H1 (cell line): Measurements from ENCODE around the gene MFAP4. TPM values are rescaled to one million over a fixed set of nuclear protein-coding genes. Genes with fewer than 3 reads are reported as not detected.

ENCODE experiments used
- CTCF ChIA-PET: fragments of 300-600 bp; sonication (Branson Sonifier 250); formaldehyde crosslinking; loops from one replicate; lab custom pipeline; 2021; ENCODE audit not compliant: partially characterized antibody; lab: Charles Lee
- POLR2A ChIA-PET: fragments of 300-600 bp; sonication (Branson Sonifier 250); formaldehyde crosslinking; loops from one replicate; lab custom pipeline; 2021; ENCODE audit warnings: inconsistent platforms; ENCODE audit not compliant: partially characterized antibody; lab: Charles Lee
- DNase-seq, 2 experiments: peaks; one replicate each; pipeline versions ENCODE4 v3.0.0 to v3.0.0-alpha.2; 2010 to 2022; ENCODE audit warnings: low spot score in 2 of 2, low read depth in 1 of 2, mixed read lengths in 1 of 2
- FAIRE-seq: peaks from 2 replicates; lab custom pipeline; 2011; peaks lifted over from hg19 to GRCh38; lab: Jason Lieb, UNC
- H2AFZ ChIP-seq: 2 replicates; pipeline ENCODE4 v1.8.1; 2012; ENCODE audit warnings: low read length, inconsistent platforms
- H2AK5ac ChIP-seq: 2 replicates; pipeline ENCODE4 v1.6.1; 2013; ENCODE audit warnings: low read depth, low read length
- H2BK120ac ChIP-seq: replicated peaks from 2 replicates; pipeline ENCODE3; 2013; ENCODE audit warnings: low read depth, low read length, inconsistent platforms
- H2BK12ac ChIP-seq: 2 replicates; pipeline ENCODE4 v1.6.1; 2013; ENCODE audit warnings: low read depth, low read length
- H2BK15ac ChIP-seq: 2 replicates; pipeline ENCODE4 v1.6.1; 2013; ENCODE audit warnings: low read length
- H2BK20ac ChIP-seq: 2 replicates; pipeline ENCODE4 v1.6.1; 2013; ENCODE audit warnings: low read length
- H2BK5ac ChIP-seq: 2 replicates; pipeline ENCODE4 v1.6.1; 2013; ENCODE audit warnings: low read depth, low read length
- H3K14ac ChIP-seq: 2 replicates; pipeline ENCODE4 v1.6.1; 2013; ENCODE audit warnings: inconsistent platforms; ENCODE audit not compliant: insufficient read length
- H3K18ac ChIP-seq: 2 replicates; pipeline ENCODE4 v1.6.1; 2013; ENCODE audit warnings: low read length; ENCODE audit errors: extremely low read depth
- H3K23ac ChIP-seq: 2 replicates; pipeline ENCODE4 v1.6.1; 2013; ENCODE audit warnings: inconsistent platforms; ENCODE audit not compliant: insufficient read length
- H3K23me2 ChIP-seq: 2 replicates; pipeline ENCODE4 v1.6.1; 2013; ENCODE audit warnings: low read depth, low read length
- H3K27ac ChIP-seq: 2 replicates; pipeline ENCODE4 v1.6.1; 2011; ENCODE audit warnings: low read depth, low read length, inconsistent platforms
- H3K27me3 ChIP-seq, 4 experiments: replicated peaks in 1 of 4; 1 replicate in 1 of 4; 2 replicates in 3 of 4; pipeline versions ENCODE4 v1.6.1 to v1.8.1; 2011 to 2013; ENCODE audit warnings: low read length in 3 of 4, mild to moderate bottlenecking in 3 of 4, inconsistent platforms in 2 of 4, mixed read lengths in 2 of 4, moderate library complexity in 1 of 4; ENCODE audit not compliant: control insufficient read depth in 3 of 4, insufficient read depth in 3 of 4; ENCODE audit errors: extremely low read depth in 1 of 4
- H3K36me3 ChIP-seq, 4 experiments: 2 replicates each; pipeline versions ENCODE4 v1.6.1 to v1.8.1; 2011 to 2013; ENCODE audit warnings: mild to moderate bottlenecking in 4 of 4, low read length in 3 of 4, moderate library complexity in 2 of 4, control low read depth in 1 of 4, inconsistent platforms in 1 of 4; ENCODE audit not compliant: insufficient read depth in 4 of 4, control insufficient read depth in 2 of 4
- H3K4ac ChIP-seq: replicated peaks from 2 replicates; pipeline ENCODE3; 2013; ENCODE audit warnings: low read length, low read depth, mixed read lengths, inconsistent platforms; ENCODE audit not compliant: insufficient read length
- H3K4me1 ChIP-seq, 4 experiments: replicated peaks in 1 of 4; 1 replicate in 1 of 4; 2 replicates in 3 of 4; pipeline versions ENCODE4 v1.6.1 to v1.8.1; 2011 to 2013; ENCODE audit warnings: low read length in 3 of 4, inconsistent platforms in 2 of 4, mixed read lengths in 1 of 4; ENCODE audit not compliant: insufficient read depth in 4 of 4, control insufficient read depth in 3 of 4
- H3K4me2 ChIP-seq, 2 experiments: 2 replicates each; pipeline versions ENCODE4 v1.6.1 to v1.8.1; 2011 to 2013; ENCODE audit warnings: low read depth in 2 of 2, low read length in 2 of 2, control low read depth in 1 of 2, inconsistent platforms in 1 of 2, mild to moderate bottlenecking in 1 of 2; ENCODE audit not compliant: insufficient read depth in 1 of 2
- H3K4me3 ChIP-seq, 4 experiments: fragments of 200-600, 300-600 bp in 1 of 4; sonication (generic), shearing (Covaris generic), sonication (Bioruptor Twin) in 1 of 4; 2 replicates each; pipeline versions ENCODE4 v1.5.1 to v1.8.1; 2011 to 2016; ENCODE audit warnings: low read length in 4 of 4, low read depth in 3 of 4, control low read depth in 2 of 4, inconsistent platforms in 2 of 4, mild to moderate bottlenecking in 2 of 4, mixed read lengths in 1 of 4, moderate library complexity in 1 of 4; ENCODE audit not compliant: insufficient read depth in 2 of 4; ENCODE audit errors: extremely low read depth in 1 of 4
- H3K56ac ChIP-seq: replicated peaks from 2 replicates; pipeline ENCODE3; 2013; ENCODE audit warnings: low read depth, mild to moderate bottlenecking, mixed read lengths, low read length, inconsistent platforms; ENCODE audit not compliant: insufficient read length
- H3K79me1 ChIP-seq: 2 replicates; pipeline ENCODE4 v1.6.1; 2013; ENCODE audit warnings: low read depth, low read length, control low read depth
- H3K79me2 ChIP-seq, 2 experiments: 2 replicates each; pipeline versions ENCODE4 v1.6.1 to v1.8.1; 2012 to 2013; ENCODE audit warnings: low read length in 2 of 2, mild to moderate bottlenecking in 2 of 2, inconsistent platforms in 1 of 2; ENCODE audit not compliant: insufficient read depth in 2 of 2, control insufficient read depth in 1 of 2
- H3K9ac ChIP-seq, 4 experiments: replicated peaks in 1 of 4; 1 replicate in 1 of 4; 2 replicates in 3 of 4; pipeline versions ENCODE4 v1.6.1 to v1.8.1; 2011 to 2013; ENCODE audit warnings: low read depth in 3 of 4, low read length in 3 of 4, control low read depth in 2 of 4, mild to moderate bottlenecking in 2 of 4, moderate library complexity in 2 of 4, inconsistent platforms in 1 of 4; ENCODE audit errors: extremely low read depth in 1 of 4
- H3K9me3 ChIP-seq, 2 experiments: 2 replicates each; pipeline versions ENCODE4 v1.6.1 to v1.8.1; 2012 to 2013; ENCODE audit warnings: mild to moderate bottlenecking in 2 of 2, moderate library complexity in 2 of 2, control low read depth in 1 of 2, inconsistent platforms in 1 of 2, low read depth in 1 of 2, low read length in 1 of 2, mixed read lengths in 1 of 2; ENCODE audit not compliant: insufficient read depth in 2 of 2
- H4K20me1 ChIP-seq, 2 experiments: replicated peaks in 1 of 2; 2 replicates each; pipeline versions ENCODE3 to v1.8.1; 2011 to 2013; ENCODE audit warnings: inconsistent platforms in 2 of 2, low read length in 2 of 2, mild to moderate bottlenecking in 1 of 2; ENCODE audit not compliant: insufficient read depth in 2 of 2, control insufficient read depth in 1 of 2
- H4K5ac ChIP-seq: 2 replicates; pipeline ENCODE4 v1.6.1; 2013; ENCODE audit warnings: low read length, low read depth, mixed read lengths, inconsistent platforms; ENCODE audit not compliant: insufficient read length
- H4K8ac ChIP-seq: 2 replicates; pipeline ENCODE4 v1.8.0; 2013; ENCODE audit warnings: mild to moderate bottlenecking, moderate library complexity, low read length, inconsistent platforms; ENCODE audit not compliant: insufficient read depth; ENCODE audit errors: extremely low read depth
- H4K91ac ChIP-seq: replicated peaks from 2 replicates; pipeline ENCODE3; 2013; ENCODE audit warnings: low read length, mixed read lengths, inconsistent platforms; ENCODE audit not compliant: insufficient read length
- JUN ChIP-seq: IDR thresholded peaks from 2 replicates; pipeline ENCODE4 v1.6.1; 2011; ENCODE audit warnings: low read depth, mild to moderate bottlenecking, improper control_type of control experiment, low read length
- WGBS, 2 experiments: shearing (Covaris generic) in 1 of 2; methylation state at CpG; one replicate each; pipeline versions ENCODE4 v1.1.6 to v1.1.7; 2013 to 2015; ENCODE audit warnings: low lambda C conversion rate in 2 of 2, mixed read lengths in 2 of 2, inconsistent platforms in 1 of 2, low coverage in 1 of 2, missing lambda C conversion rate in 1 of 2; ENCODE audit not compliant: insufficient replicate concordance in 2 of 2, insufficient coverage in 1 of 2, insufficient read length in 1 of 2; ENCODE audit errors: extremely low coverage in 1 of 2, missing lambda C conversion rate in 1 of 2; 5-methylcytosine and 5-hydroxymethylcytosine counted together
- polyA plus RNA-seq, 7 experiments: library from polyadenylated mRNA; depleted of rRNA in 3 of 7; stranded (reverse) in 5 of 7; unstranded in 2 of 7; fragments of >200 nt in 5 of 7; fragments of 200-250 nt in 2 of 7; gene quantifications; 1 replicate in 5 of 7; 2 replicates in 1 of 7; 4 replicates in 1 of 7; pipeline versions ENCODE4 v1.2.1 to v1.2.3, GENCODE V29; 2011 to 2013; ENCODE audit warnings: missing spikeins in 2 of 7, mixed read lengths in 2 of 7
- total RNA-seq: library from RNA; stranded (reverse); fragmentation: NEBNext Ultra II Directional; extraction: Animal tissue kit (Norgen Biotek cat#: 25700); gene quantifications from 2 replicates; pipeline ENCODE4 v1.2.1, GENCODE V29; 2021
- TF ChIP-seq, protein P1 (sequence below), 3 experiments: IDR thresholded peaks; 1 replicate in 2 of 3; 2 replicates in 1 of 3; pipeline versions ENCODE4 v1.5.1 to v1.6.1; 2011; ENCODE audit warnings: low read length in 3 of 3, mild to moderate bottlenecking in 3 of 3, inconsistent platforms in 2 of 3, low read depth in 1 of 3, moderate library complexity in 1 of 3; ENCODE audit not compliant: insufficient read depth in 1 of 3; ENCODE audit errors: control extremely low read depth in 1 of 3

Gene MFAP4
- total and polyA plus RNA-seq, 2 of the 8 experiments (the other 6 are each of a cell fraction or from before 2014, with no cell fraction given) = 3.1 to 3.6 TPM

DNA sequence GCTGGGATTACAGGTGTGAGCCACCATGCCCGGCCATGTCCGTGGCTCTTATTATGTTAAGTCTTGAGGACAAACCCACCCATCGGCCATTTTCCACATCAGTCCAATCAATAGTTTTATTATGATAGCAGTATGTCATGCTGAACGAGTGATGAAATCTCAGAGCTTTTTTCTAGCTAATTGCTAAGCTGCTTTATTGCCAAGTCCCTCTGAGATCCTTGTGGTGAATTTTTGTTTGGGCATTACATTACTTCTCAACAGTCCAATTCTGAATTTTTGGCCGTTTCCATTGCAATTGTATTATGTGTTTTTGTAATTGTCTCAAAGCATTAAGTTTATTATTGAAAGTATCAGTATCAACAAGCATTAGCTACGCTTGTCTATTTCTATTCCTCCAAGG, 34.9 kb upstream of the MFAP4 start:
- POLR2A ChIA-PET = no interaction called here
- WGBS, 2 experiments = 88% methylated on average over 6 of the region's 6 CpGs; no CpG with 5 or more reads in 1 of the 2 experiments
- TF ChIP-seq, protein P1, sequence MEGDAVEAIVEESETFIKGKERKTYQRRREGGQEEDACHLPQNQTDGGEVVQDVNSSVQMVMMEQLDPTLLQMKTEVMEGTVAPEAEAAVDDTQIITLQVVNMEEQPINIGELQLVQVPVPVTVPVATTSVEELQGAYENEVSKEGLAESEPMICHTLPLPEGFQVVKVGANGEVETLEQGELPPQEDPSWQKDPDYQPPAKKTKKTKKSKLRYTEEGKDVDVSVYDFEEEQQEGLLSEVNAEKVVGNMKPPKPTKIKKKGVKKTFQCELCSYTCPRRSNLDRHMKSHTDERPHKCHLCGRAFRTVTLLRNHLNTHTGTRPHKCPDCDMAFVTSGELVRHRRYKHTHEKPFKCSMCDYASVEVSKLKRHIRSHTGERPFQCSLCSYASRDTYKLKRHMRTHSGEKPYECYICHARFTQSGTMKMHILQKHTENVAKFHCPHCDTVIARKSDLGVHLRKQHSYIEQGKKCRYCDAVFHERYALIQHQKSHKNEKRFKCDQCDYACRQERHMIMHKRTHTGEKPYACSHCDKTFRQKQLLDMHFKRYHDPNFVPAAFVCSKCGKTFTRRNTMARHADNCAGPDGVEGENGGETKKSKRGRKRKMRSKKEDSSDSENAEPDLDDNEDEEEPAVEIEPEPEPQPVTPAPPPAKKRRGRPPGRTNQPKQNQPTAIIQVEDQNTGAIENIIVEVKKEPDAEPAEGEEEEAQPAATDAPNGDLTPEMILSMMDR (IDR thresholded peaks at IDR 0.05; ENCODE audit: control extremely low read depth in 1 of 3, insufficient read depth in 1 of 3, low read depth in 1 of 3, low read length in 3 of 3) = no peak
- TF ChIP-seq JUN = no peak

More for the DNA sequence above, 34.9 kb upstream of the MFAP4 start:
- no peak overlapping the region for H3K56ac ChIP-seq
- no peak overlapping the region for H4K5ac ChIP-seq
- no peak overlapping the region for H4K91ac ChIP-seq
- H2AFZ ChIP-seq = no peak overlapping the region
- no peak overlapping the region for H2BK120ac ChIP-seq
- H2BK12ac ChIP-seq = no peak overlapping the region
- H3K4me1 ChIP-seq = peaks cover 0 to 7% (median 1%) of the 10 kb centered on the region in 4 experiments; a peak in 3 of 7 replicates
- H3K14ac ChIP-seq = no peak overlapping the region
- no peak overlapping the region for H2BK5ac ChIP-seq
- no peak overlapping the region for H3K18ac ChIP-seq
- H2BK20ac ChIP-seq = no peak overlapping the region
- H3K4ac ChIP-seq = no peak overlapping the region
- no peaks in the 10 kb centered on the region for H3K79me2 ChIP-seq
- H3K27me3 ChIP-seq = peaks cover 0 to 4% (median under 1%) of the 10 kb centered on the region in 4 experiments; a peak in 2 of 7 replicates
- no peaks in the 10 kb centered on the region for H3K36me3 ChIP-seq
- no peak overlapping the region for H4K8ac ChIP-seq
- no peaks in the 10 kb centered on the region for H3K79me1 ChIP-seq
- CTCF ChIA-PET = interaction anchor here (1.6 kb wide), 1 partner anchor 9 kb away, joined by 3 read pairs; no protein-coding TSS in a partner anchor
- no peak overlapping the region for H3K27ac ChIP-seq
- no peak overlapping the region for H3K9ac ChIP-seq
- H2BK15ac ChIP-seq = no peak overlapping the region
- DNase-seq = no peak
- H3K23me2 ChIP-seq = no peaks in the 10 kb centered on the region
- no peak overlapping the region for H3K23ac ChIP-seq
- no peak for FAIRE-seq
- no peak overlapping the region for H3K4me3 ChIP-seq
- no peaks in the 10 kb centered on the region for H3K9me3 ChIP-seq
- H3K4me2 ChIP-seq = no peak overlapping the region
- no peaks in the 10 kb centered on the region for H4K20me1 ChIP-seq
- no peak overlapping the region for H2AK5ac ChIP-seq
